ENCODE results near the gene DTNB. TPM values are rescaled to one million over a fixed set of nuclear protein-coding genes. Genes with fewer than 3 reads are reported as not detected.

DTNB gene
- total RNA-seq = 5.1 and 11.8 TPM in 2 replicates

GRCh38 chr2:25673300-25674076 is at the start of gene DTNB:
TSS of gene DTNB (minus strand) at chr2:25673577. CDS start at chr2:25652660, 20,917 bp downstream.

GRCh38 chr2:25341753-25342371 is 331.5 kb downstream of the DTNB start, which contains the start of gene DNMT3A:
TSS of gene DNMT3A (minus strand) at chr2:25341925. CDS start at chr2:25313984, 27,941 bp downstream.

Other genes starting within 250 kb of the DTNB start
- gene ASXL2, start 204.9 kb upstream of the DTNB start, total RNA-seq = 9.0 and 12.1 TPM in 2 replicates